Neural progenitor cell (in vitro differentiated cells): ENCODE data around the gene DCUN1D5. TPM values are rescaled to one million over a fixed set of nuclear protein-coding genes. Genes with fewer than 3 reads are reported as not detected.

Source experiments
- DNase-seq: peaks from one replicate; pipeline ENCODE4 v3.0.0-alpha.2; 2016; ENCODE audit warnings: low spot score
- H2AFZ ChIP-seq: fragments of 200-600 bp; sonication (generic); replicated peaks from 2 replicates; pipeline ENCODE4 v1.6.1; 2016; ENCODE audit warnings: antibody characterized with exemption
- H3F3A ChIP-seq: fragments of 200-600 bp; sonication (generic); 2 replicates; pipeline ENCODE4 v1.6.1; 2016; ENCODE audit warnings: antibody characterized with exemption, low read depth
- H3K27ac ChIP-seq: fragments of 200-600 bp; sonication (generic); 2 replicates; pipeline ENCODE4 v1.5.1; 2016; ENCODE audit warnings: mild to moderate bottlenecking
- H3K27me3 ChIP-seq: fragments of 200-600 bp; sonication (generic); 2 replicates; pipeline ENCODE4 v1.6.1; 2016; ENCODE audit warnings: mild to moderate bottlenecking, moderate library complexity
- H3K36me3 ChIP-seq: fragments of 200-600 bp; sonication (generic); 2 replicates; pipeline ENCODE4 v1.5.1; 2016
- H3K4me1 ChIP-seq: fragments of 200-600 bp; sonication (generic); 2 replicates; pipeline ENCODE4 v1.6.1; 2016; ENCODE audit warnings: mixed run types
- H3K4me2 ChIP-seq: fragments of 200-600 bp; sonication (generic); 2 replicates; pipeline ENCODE4 v1.6.1; 2016
- H3K4me3 ChIP-seq: fragments of 200-600 bp; sonication (generic); 2 replicates; pipeline ENCODE4 v1.5.1; 2016
- H3K79me2 ChIP-seq: fragments of 200-600 bp; sonication (generic); 2 replicates; pipeline ENCODE4 v1.6.1; 2016; ENCODE audit warnings: low read depth
- H3K9ac ChIP-seq: fragments of 200-600 bp; sonication (generic); 2 replicates; pipeline ENCODE4 v1.6.1; 2016
- H3K9me3 ChIP-seq: fragments of 200-600 bp; sonication (generic); 2 replicates; pipeline ENCODE4 v1.5.1; 2016; ENCODE audit warnings: low read depth
- H4K20me1 ChIP-seq: fragments of 200-600 bp; sonication (generic); 2 replicates; pipeline ENCODE4 v1.6.1; 2016; ENCODE audit warnings: low read depth
- H3K27ac Mint-ChIP-seq: 3 replicates; pipeline ENCODE4 v1.8.0; 2021; ENCODE audit warnings: mixed read lengths
- H3K27me3 Mint-ChIP-seq: 2 replicates; pipeline ENCODE4 v1.8.0; 2022; ENCODE audit warnings: low read depth, mild to moderate bottlenecking, inconsistent platforms, moderate library complexity, mixed read lengths; ENCODE audit not compliant: insufficient read depth
- H3K36me3 Mint-ChIP-seq: 3 replicates; pipeline ENCODE4 v1.8.0; 2021; ENCODE audit warnings: mixed read lengths
- H3K4me1 Mint-ChIP-seq: 3 replicates; pipeline ENCODE4 v1.8.0; 2021; ENCODE audit warnings: mixed read lengths
- H3K4me3 Mint-ChIP-seq: 3 replicates; pipeline ENCODE4 v1.8.0; 2021; ENCODE audit warnings: mild to moderate bottlenecking, moderate library complexity, mixed read lengths
- H3K9me3 Mint-ChIP-seq: 3 replicates; pipeline ENCODE4 v1.8.0; 2020; ENCODE audit warnings: mixed read lengths
- EZH2 ChIP-seq: fragments of 200-600 bp; sonication (generic); IDR thresholded peaks from 2 replicates; pipeline ENCODE4 v1.6.1; 2017; ENCODE audit warnings: antibody characterized with exemption, mild to moderate bottlenecking, moderate library complexity
- EZH2phosphoT487 ChIP-seq: fragments of 200-600 bp; sonication (generic); IDR thresholded peaks from 2 replicates; pipeline ENCODE4 v1.6.1; 2017; ENCODE audit warnings: antibody characterized with exemption
- total RNA-seq: library from RNA; depleted of rRNA; stranded (reverse); fragments of >200 nt; gene quantifications from 2 replicates; pipeline ENCODE4 v1.2.3, GENCODE V29; 2015; ENCODE audit warnings: low replicate concordance
- TF ChIP-seq, protein P1 (sequence below): fragments of 200-600 bp; sonication (generic); IDR thresholded peaks from 2 replicates; pipeline ENCODE4 v1.5.1; 2017; ENCODE audit warnings: antibody characterized with exemption, mild to moderate bottlenecking

DCUN1D5 gene
- total RNA-seq, 1 donor from 2014 or later: 75.9 TPM

DNA sequence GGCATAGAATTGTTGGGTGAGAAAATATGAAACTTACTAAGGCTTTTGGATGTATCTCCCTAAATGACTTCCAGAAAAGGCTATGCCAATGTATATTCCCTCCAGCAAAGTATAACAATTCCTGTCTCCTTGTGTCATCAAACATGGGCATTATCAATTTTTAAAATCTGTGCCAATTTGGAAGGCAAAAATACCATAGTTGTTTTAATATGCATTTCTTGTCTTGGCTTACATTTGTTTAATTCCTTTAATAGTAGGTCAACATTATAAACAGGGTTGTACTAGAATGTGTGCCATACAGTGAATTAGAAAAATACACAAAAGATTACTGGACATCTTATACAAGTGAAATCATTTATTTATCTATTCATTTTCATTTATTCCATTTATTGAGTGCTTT is 41.6 kb downstream of the DCUN1D5 start:
- H2AFZ ChIP-seq: no peak overlapping the region
- no peak overlapping the region for H3K4me3 ChIP-seq
- no peaks in the 10 kb centered on the region for H3K27me3 ChIP-seq
- Mint-ChIP-seq H3K4me3 (no peak overlapping the region), H3K36me3 (peaks cover 3% of the 10 kb centered on the region), H3K9me3 (no peaks in the 10 kb centered on the region), H3K4me1 (no peaks in the 10 kb centered on the region), H3K27me3 (no peaks in the 10 kb centered on the region), H3K27ac (no peak overlapping the region)
- no peaks in the 10 kb centered on the region for H3K79me2 ChIP-seq
- TF ChIP-seq, protein P1, sequence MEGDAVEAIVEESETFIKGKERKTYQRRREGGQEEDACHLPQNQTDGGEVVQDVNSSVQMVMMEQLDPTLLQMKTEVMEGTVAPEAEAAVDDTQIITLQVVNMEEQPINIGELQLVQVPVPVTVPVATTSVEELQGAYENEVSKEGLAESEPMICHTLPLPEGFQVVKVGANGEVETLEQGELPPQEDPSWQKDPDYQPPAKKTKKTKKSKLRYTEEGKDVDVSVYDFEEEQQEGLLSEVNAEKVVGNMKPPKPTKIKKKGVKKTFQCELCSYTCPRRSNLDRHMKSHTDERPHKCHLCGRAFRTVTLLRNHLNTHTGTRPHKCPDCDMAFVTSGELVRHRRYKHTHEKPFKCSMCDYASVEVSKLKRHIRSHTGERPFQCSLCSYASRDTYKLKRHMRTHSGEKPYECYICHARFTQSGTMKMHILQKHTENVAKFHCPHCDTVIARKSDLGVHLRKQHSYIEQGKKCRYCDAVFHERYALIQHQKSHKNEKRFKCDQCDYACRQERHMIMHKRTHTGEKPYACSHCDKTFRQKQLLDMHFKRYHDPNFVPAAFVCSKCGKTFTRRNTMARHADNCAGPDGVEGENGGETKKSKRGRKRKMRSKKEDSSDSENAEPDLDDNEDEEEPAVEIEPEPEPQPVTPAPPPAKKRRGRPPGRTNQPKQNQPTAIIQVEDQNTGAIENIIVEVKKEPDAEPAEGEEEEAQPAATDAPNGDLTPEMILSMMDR: no peak
- TF ChIP-seq EZH2 (no peak), EZH2phosphoT487 (no peak)
- no peaks in the 10 kb centered on the region for H3K36me3 ChIP-seq
- no peak overlapping the region for H3K4me2 ChIP-seq
- no peak overlapping the region for H3K9ac ChIP-seq
- no peaks in the 10 kb centered on the region for H3K9me3 ChIP-seq
- H3F3A ChIP-seq: no peaks in the 10 kb centered on the region
- no peak overlapping the region for H3K27ac ChIP-seq
- H4K20me1 ChIP-seq: no peaks in the 10 kb centered on the region
- no peak for DNase-seq
- H3K4me1 ChIP-seq: no peaks in the 10 kb centered on the region

- H3K4me2 ChIP-seq: no peak overlapping the region
- peaks cover 3% of the 10 kb centered on the region for H3K36me3 Mint-ChIP-seq
- no peaks in the 10 kb centered on the region for H3K9me3 Mint-ChIP-seq
- H3K4me1 ChIP-seq: no peaks in the 10 kb centered on the region
- no peaks in the 10 kb centered on the region for H3K9me3 ChIP-seq
- no peak overlapping the region for H3K27ac Mint-ChIP-seq
- TF ChIP-seq EZH2phosphoT487: no peak
- TF ChIP-seq, protein P1: no peak
- no peak for TF ChIP-seq EZH2
- H3F3A ChIP-seq: no peaks in the 10 kb centered on the region
- H3K36me3 ChIP-seq: no peaks in the 10 kb centered on the region
- H3K9ac ChIP-seq: no peak overlapping the region
- DNase-seq: no peak
- no peak overlapping the region for H2AFZ ChIP-seq
- no peak overlapping the region for H3K4me3 ChIP-seq
- no peaks in the 10 kb centered on the region for H3K79me2 ChIP-seq
- no peak overlapping the region for H3K4me3 Mint-ChIP-seq
- H4K20me1 ChIP-seq: no peaks in the 10 kb centered on the region
- H3K27me3 Mint-ChIP-seq: no peaks in the 10 kb centered on the region
- no peaks in the 10 kb centered on the region for H3K27me3 ChIP-seq
- H3K27ac ChIP-seq: no peak overlapping the region
- H3K4me1 Mint-ChIP-seq: no peaks in the 10 kb centered on the region
Observed at GRCh38 chr11:103047837-103048236, 44.1 kb downstream of the DCUN1D5 start.

- Histone ChIP-seq H3K9ac (no peak overlapping the region), H3K27ac (no peak overlapping the region), H3K79me2 (no peaks in the 10 kb centered on the region), H3K27me3 (no peaks in the 10 kb centered on the region), H2AFZ (no peak overlapping the region), H3F3A (no peaks in the 10 kb centered on the region), H3K4me1 (no peaks in the 10 kb centered on the region), H4K20me1 (no peaks in the 10 kb centered on the region), H3K36me3 (no peaks in the 10 kb centered on the region), H3K4me3 (no peak overlapping the region), H3K4me2 (no peak overlapping the region), H3K9me3 (no peaks in the 10 kb centered on the region)
- no peaks in the 10 kb centered on the region for H3K9me3 Mint-ChIP-seq
- no peaks in the 10 kb centered on the region for H3K4me1 Mint-ChIP-seq
- H3K27me3 Mint-ChIP-seq: no peaks in the 10 kb centered on the region
- H3K4me3 Mint-ChIP-seq: no peak overlapping the region
- H3K36me3 Mint-ChIP-seq: no peaks in the 10 kb centered on the region
- TF ChIP-seq, protein P1: no peak
- TF ChIP-seq EZH2phosphoT487: no peak
- TF ChIP-seq EZH2: no peak
- H3K27ac Mint-ChIP-seq: no peak overlapping the region
- no peak for DNase-seq
Observed at GRCh38 chr11:103043826-103044678, 47.9 kb downstream of the DCUN1D5 start.
